Measurements from ENCODE around the gene COL12A1.

GRCh38 chr6:75096966-75097365 is 108.9 kb downstream of the COL12A1 start:
- TF ChIP-seq, protein P1, sequence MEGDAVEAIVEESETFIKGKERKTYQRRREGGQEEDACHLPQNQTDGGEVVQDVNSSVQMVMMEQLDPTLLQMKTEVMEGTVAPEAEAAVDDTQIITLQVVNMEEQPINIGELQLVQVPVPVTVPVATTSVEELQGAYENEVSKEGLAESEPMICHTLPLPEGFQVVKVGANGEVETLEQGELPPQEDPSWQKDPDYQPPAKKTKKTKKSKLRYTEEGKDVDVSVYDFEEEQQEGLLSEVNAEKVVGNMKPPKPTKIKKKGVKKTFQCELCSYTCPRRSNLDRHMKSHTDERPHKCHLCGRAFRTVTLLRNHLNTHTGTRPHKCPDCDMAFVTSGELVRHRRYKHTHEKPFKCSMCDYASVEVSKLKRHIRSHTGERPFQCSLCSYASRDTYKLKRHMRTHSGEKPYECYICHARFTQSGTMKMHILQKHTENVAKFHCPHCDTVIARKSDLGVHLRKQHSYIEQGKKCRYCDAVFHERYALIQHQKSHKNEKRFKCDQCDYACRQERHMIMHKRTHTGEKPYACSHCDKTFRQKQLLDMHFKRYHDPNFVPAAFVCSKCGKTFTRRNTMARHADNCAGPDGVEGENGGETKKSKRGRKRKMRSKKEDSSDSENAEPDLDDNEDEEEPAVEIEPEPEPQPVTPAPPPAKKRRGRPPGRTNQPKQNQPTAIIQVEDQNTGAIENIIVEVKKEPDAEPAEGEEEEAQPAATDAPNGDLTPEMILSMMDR (optimal IDR thresholded peaks at IDR 0.05 in 1 of 3, IDR thresholded peaks at IDR 0.05 in 1 of 3, conservative IDR thresholded peaks at IDR 0.05 in 1 of 3; ENCODE audit: extremely low read depth in 1 of 3, insufficient read depth in 2 of 3, low read length in 3 of 3), result no peak
- TF ChIP-seq EZH2 (IDR thresholded peaks at IDR 0.05; ENCODE audit: low read length), result no peak

All from keratinocyte (primary cell).